Measurements from ENCODE around the gene MIPEP.

The MIPEP gene

DNA sequence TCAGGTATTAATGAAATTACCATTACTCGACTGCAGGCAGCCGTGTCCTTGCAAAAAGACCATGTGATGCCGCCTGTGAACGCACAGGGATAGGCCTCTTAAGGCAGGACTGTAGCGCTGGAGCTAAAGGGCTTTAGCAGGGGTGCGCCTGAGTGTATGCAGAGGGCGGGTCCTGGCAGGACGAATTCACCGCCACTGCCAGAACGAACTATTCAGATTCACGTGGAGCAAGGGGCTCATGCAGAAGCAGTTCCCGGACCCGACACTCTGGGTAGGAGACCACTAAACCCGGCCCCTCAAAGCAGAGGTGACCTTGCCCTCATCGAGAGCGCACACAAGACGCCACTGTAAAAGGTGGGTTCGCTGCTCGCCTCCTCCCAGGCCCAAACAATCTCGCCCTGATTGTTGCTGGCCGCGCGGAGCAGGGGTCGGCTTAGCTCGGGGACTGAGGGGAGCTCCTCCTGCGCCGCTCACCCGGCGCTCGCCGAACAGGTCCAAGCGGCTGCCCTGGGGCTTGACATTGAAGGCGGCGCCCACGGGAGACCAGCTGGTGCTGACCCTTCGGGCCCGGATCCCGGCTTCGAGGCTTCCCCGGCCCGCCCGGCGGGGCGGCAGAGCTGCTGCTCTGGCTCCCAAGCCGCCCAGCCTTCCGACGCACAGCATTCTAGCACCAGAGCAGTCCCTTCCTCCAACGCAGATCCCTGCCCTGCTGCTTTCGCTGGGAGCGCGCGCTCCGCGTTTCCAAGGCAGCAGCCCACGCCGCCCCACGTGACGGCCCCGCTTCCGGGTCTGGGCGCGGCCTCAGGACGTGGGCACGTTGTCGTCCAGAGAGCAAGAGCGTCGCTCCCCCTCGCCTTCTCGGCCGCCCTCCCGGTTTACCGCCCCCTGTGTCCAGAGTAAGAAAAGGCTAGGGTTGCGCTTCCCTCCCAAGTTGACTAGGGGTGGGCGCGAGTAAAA, at the start of gene MIPEP (continued):
- no peak for TF ChIP-seq ZNF121 (tag by site-specific recombination; IDR thresholded peaks at IDR 0.05)
- no peak for TF ChIP-seq ZNF416 (tag by site-specific recombination; IDR thresholded peaks at IDR 0.05)
- no peak for TF ChIP-seq BCL11A (tag by site-specific recombination; IDR thresholded peaks at IDR 0.05; ENCODE audit: low read depth)
- TF ChIP-seq ZFP3 (tag by site-specific recombination; IDR thresholded peaks at IDR 0.05; ENCODE audit: low read depth) = no peak
- peak; percentile 86 for TF ChIP-seq SP3 (tag by site-specific recombination; IDR thresholded peaks at IDR 0.05)
- no peak for TF ChIP-seq ZNF48 (tag by site-specific recombination; IDR thresholded peaks at IDR 0.05)
- no peak for TF ChIP-seq SCRT1 (tag by site-specific recombination; IDR thresholded peaks at IDR 0.05; ENCODE audit: borderline replicate concordance)
- TF ChIP-seq ZBTB8A (tag by site-specific recombination; IDR thresholded peaks at IDR 0.05) = no peak; the same call in 1 of the 2 replicates
- peak; percentile 43 for TF ChIP-seq FEZF1 (tag by site-specific recombination; IDR thresholded peaks at IDR 0.05)
- TF ChIP-seq, protein P1, sequence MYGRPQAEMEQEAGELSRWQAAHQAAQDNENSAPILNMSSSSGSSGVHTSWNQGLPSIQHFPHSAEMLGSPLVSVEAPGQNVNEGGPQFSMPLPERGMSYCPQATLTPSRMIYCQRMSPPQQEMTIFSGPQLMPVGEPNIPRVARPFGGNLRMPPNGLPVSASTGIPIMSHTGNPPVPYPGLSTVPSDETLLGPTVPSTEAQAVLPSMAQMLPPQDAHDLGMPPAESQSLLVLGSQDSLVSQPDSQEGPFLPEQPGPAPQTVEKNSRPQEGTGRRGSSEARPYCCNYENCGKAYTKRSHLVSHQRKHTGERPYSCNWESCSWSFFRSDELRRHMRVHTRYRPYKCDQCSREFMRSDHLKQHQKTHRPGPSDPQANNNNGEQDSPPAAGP (tag by site-specific recombination; IDR thresholded peaks at IDR 0.05) = peak; percentile 49
- TF ChIP-seq ZNF280C (tag by site-specific recombination; IDR thresholded peaks at IDR 0.05) = no peak
- peak; percentile 92 for TF ChIP-seq EGR2 (tag by site-specific recombination; IDR thresholded peaks at IDR 0.05; ENCODE audit: low read depth)
- no peak; the same call in 1 of the 2 replicates for TF ChIP-seq TSHZ1 (tag by site-specific recombination; IDR thresholded peaks at IDR 0.05; ENCODE audit: borderline replicate concordance)
- peak; percentile 35; the same call in 1 of the 2 replicates for TF ChIP-seq ZNF610 (tag by site-specific recombination; IDR thresholded peaks at IDR 0.05; ENCODE audit: borderline replicate concordance)
- TF ChIP-seq ZNF776 (tag by site-specific recombination; IDR thresholded peaks at IDR 0.05; ENCODE audit: borderline replicate concordance) = no peak
- no peak for TF ChIP-seq ZNF548 (tag by site-specific recombination; IDR thresholded peaks at IDR 0.05)
- TF ChIP-seq SETDB1 (IDR thresholded peaks at IDR 0.05; ENCODE audit: insufficient read length, low read length) = no peak
- no peak for TF ChIP-seq YY1 (tag by site-specific recombination; IDR thresholded peaks at IDR 0.05)
- peak; percentile 61; the same call in 1 of the 2 replicates for TF ChIP-seq SP7 (tag by site-specific recombination; IDR thresholded peaks at IDR 0.05)
- peak; percentile 90 for TF ChIP-seq KLF8 (tag by site-specific recombination; IDR thresholded peaks at IDR 0.05)
- TF ChIP-seq ZNF521 (tag by site-specific recombination; IDR thresholded peaks at IDR 0.05) = no peak
- TF ChIP-seq BCL11B (tag by site-specific recombination; IDR thresholded peaks at IDR 0.05; ENCODE audit: low read depth) = no peak
- no peak for TF ChIP-seq ZFP41 (tag by site-specific recombination; IDR thresholded peaks at IDR 0.05; ENCODE audit: borderline replicate concordance)
- TF ChIP-seq, protein P2, sequence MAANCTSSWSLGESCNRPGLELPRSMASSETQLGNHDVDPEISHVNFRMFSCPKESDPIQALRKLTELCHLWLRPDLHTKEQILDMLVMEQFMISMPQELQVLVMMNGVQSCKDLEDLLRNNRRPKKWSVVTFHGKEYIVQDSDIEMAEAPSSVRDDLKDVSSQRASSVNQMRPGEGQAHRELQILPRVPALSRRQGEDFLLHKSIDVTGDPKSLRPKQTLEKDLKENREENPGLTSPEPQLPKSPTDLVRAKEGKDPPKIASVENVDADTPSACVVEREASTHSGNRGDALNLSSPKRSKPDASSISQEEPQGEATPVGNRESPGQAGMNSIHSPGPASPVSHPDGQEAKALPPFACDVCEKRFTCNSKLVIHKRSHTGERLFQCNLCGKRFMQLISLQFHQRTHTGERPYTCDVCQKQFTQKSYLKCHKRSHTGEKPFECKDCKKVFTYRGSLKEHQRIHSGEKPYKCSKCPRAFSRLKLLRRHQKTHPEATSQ (tag by site-specific recombination; IDR thresholded peaks at IDR 0.05) = no peak
- no peak; the same call in 1 of the 2 replicates for TF ChIP-seq KLF9 (tag by site-specific recombination; IDR thresholded peaks at IDR 0.05; ENCODE audit: low read depth)
- TF ChIP-seq GLIS1 (tag by site-specific recombination; IDR thresholded peaks at IDR 0.05) = peak; percentile 42
- TF ChIP-seq, protein P3, sequence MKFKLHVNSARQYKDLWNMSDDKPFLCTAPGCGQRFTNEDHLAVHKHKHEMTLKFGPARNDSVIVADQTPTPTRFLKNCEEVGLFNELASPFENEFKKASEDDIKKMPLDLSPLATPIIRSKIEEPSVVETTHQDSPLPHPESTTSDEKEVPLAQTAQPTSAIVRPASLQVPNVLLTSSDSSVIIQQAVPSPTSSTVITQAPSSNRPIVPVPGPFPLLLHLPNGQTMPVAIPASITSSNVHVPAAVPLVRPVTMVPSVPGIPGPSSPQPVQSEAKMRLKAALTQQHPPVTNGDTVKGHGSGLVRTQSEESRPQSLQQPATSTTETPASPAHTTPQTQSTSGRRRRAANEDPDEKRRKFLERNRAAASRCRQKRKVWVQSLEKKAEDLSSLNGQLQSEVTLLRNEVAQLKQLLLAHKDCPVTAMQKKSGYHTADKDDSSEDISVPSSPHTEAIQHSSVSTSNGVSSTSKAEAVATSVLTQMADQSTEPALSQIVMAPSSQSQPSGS (tag by site-specific recombination; IDR thresholded peaks at IDR 0.05; ENCODE audit: low read depth) = peak; percentile 13; the same call in 1 of the 2 replicates
- no peak for TF ChIP-seq ZNF510 (tag by site-specific recombination; IDR thresholded peaks at IDR 0.05; ENCODE audit: insufficient replicate concordance)
- peak; percentile 75; the same call in 1 of the 2 replicates for TF ChIP-seq ZNF76 (tag by site-specific recombination; IDR thresholded peaks at IDR 0.05; ENCODE audit: borderline replicate concordance, low read depth)
- no peak for TF ChIP-seq ZNF324 (tag by site-specific recombination; IDR thresholded peaks at IDR 0.05)

All from HEK293 (cell line).